Measurements from ENCODE around the gene TGFA.
A peak's percentile ranks its signal among the peaks of the same experiment; 100 is the strongest.
"Not testable (repeated sequence)": the region's sequence is repeated elsewhere in the genome, so short reads cannot be mapped to it uniquely, and the experiment has no call there.

The TGFA gene

GRCh38 chr2:70498054-70498453, 55.6 kb downstream of the TGFA start:
- DNase-seq (ENCODE audit: low spot score), result peak; percentile 51

- DNase-seq (ENCODE audit: low spot score), result no peak
Observed at GRCh38 chr2:70496819-70497218, 56.8 kb downstream of the TGFA start.

GRCh38 chr2:70494293-70494886, 59.2 kb downstream of the TGFA start:
- DNase-seq (ENCODE audit: low spot score), result no peak

GRCh38 chr2:70490381-70490780, 63.2 kb downstream of the TGFA start:
- no peak for DNase-seq (ENCODE audit: low spot score)

GRCh38 chr2:70489165-70489564, 64.5 kb downstream of the TGFA start:
- no peak for DNase-seq (ENCODE audit: low spot score)

GRCh38 chr2:70484086-70484485, 69.5 kb downstream of the TGFA start:
- no peak for DNase-seq (ENCODE audit: low spot score)

- no peak for DNase-seq (ENCODE audit: low spot score)
Observed at GRCh38 chr2:70482401-70482800, 71.2 kb downstream of the TGFA start.

GRCh38 chr2:70480468-70480867, 73.2 kb downstream of the TGFA start:
- no peak for DNase-seq (ENCODE audit: low spot score)

GRCh38 chr2:70479816-70480215, 73.8 kb downstream of the TGFA start:
- no peak for DNase-seq (ENCODE audit: low spot score)

GRCh38 chr2:70477441-70477844, 76.2 kb downstream of the TGFA start:
- no peak for DNase-seq (ENCODE audit: low spot score)

- DNase-seq (ENCODE audit: low spot score), result no peak
Observed at GRCh38 chr2:70475266-70475665, 78.4 kb downstream of the TGFA start.

- DNase-seq (ENCODE audit: low spot score), result no peak
Observed at GRCh38 chr2:70474256-70474848, 79.3 kb downstream of the TGFA start.

- DNase-seq (ENCODE audit: low spot score), result no peak
Observed at GRCh38 chr2:70473101-70473722, 80.4 kb downstream of the TGFA start.

GRCh38 chr2:70472221-70472890, 81.3 kb downstream of the TGFA start:
- no peak for DNase-seq (ENCODE audit: low spot score)

GRCh38 chr2:70471129-70471528, 82.5 kb downstream of the TGFA start:
- no peak for DNase-seq (ENCODE audit: low spot score)

- DNase-seq (ENCODE audit: low spot score), result no peak
Observed at GRCh38 chr2:70469961-70470360, 83.7 kb downstream of the TGFA start.

- DNase-seq (ENCODE audit: low spot score), result no peak
Observed at GRCh38 chr2:70469435-70469834, 84.2 kb downstream of the TGFA start.

GRCh38 chr2:70468878-70469277, 84.7 kb downstream of the TGFA start:
- no peak for DNase-seq (ENCODE audit: low spot score)

- no peak for DNase-seq (ENCODE audit: low spot score)
Observed at GRCh38 chr2:70467831-70468779, 85.5 kb downstream of the TGFA start.

- no peak for DNase-seq (ENCODE audit: low spot score)
Observed at GRCh38 chr2:70467237-70467636, 86.4 kb downstream of the TGFA start.

- DNase-seq (ENCODE audit: low spot score), result not testable (repeated sequence)
Observed at GRCh38 chr2:70466647-70467046, 87.0 kb downstream of the TGFA start.

GRCh38 chr2:70463997-70464396, 89.6 kb downstream of the TGFA start:
- no peak for DNase-seq (ENCODE audit: low spot score)
